AG04450 (cell line): ENCODE data around the gene KANSL2. TPM values are rescaled to one million over a fixed set of nuclear protein-coding genes. Genes with fewer than 3 reads are reported as not detected.
"Not testable (repeated sequence)": the region's sequence is repeated elsewhere in the genome, so short reads cannot be mapped to it uniquely, and the experiment has no call there.

Source experiments
- CTCF ChIA-PET: fragments of 300-600, 350-600 bp; formaldehyde crosslinking; extraction: SDS; loops from one replicate; lab custom pipeline; 2022; ENCODE audit warnings: antibody characterized with exemption, inconsistent platforms; lab: Charles Lee
- POLR2A ChIA-PET: fragments of 350-600 bp; formaldehyde crosslinking; extraction: SDS; loops from one replicate; lab custom pipeline; 2021; ENCODE audit warnings: antibody characterized with exemption, inconsistent platforms; lab: Yijun Ruan, JAX
- DNase-seq: peaks from one replicate; pipeline ENCODE4 v3.0.0-alpha.2; 2011; ENCODE audit warnings: low read depth, low spot score
- H3K27ac ChIP-seq: one replicate; pipeline ENCODE4 v1.5.1; 2012; ENCODE audit warnings: low read depth, low read length, control low read depth
- H3K27me3 ChIP-seq: one replicate; pipeline ENCODE4 v1.6.0; 2012; ENCODE audit warnings: low read length; ENCODE audit not compliant: control insufficient read depth, insufficient read depth
- H3K4me3 ChIP-seq: 2 replicates; pipeline ENCODE4 v1.5.1; 2011; ENCODE audit warnings: mild to moderate bottlenecking, low read depth, low read length, control low read depth
- H3K9me3 ChIP-seq: 2 replicates; pipeline ENCODE4 v1.5.1; 2012; ENCODE audit warnings: low read length; ENCODE audit not compliant: control insufficient read depth, insufficient read depth
- CTCF ChIP-seq: IDR thresholded peaks from 2 replicates; pipeline ENCODE4 v1.5.1; 2011; ENCODE audit warnings: low read depth, low read length, control low read depth, inconsistent platforms
- polyA minus RNA-seq: library from RNA; depleted of rRNA, polyadenylated mRNA; stranded (reverse); fragments of >200 nt; gene quantifications from 2 replicates; pipeline ENCODE4 v1.2.3, GENCODE V29; 2011; rRNA and poly(A)+ RNA removed
- polyA plus RNA-seq: library from polyadenylated mRNA; depleted of rRNA; stranded (reverse); fragments of >200 nt; gene quantifications from 2 replicates; pipeline ENCODE4 v1.2.3, GENCODE V29; 2011; rRNA removed

The KANSL2 gene
- 35.3 and 37.9 TPM in 2 replicates for polyA plus RNA-seq
- 61.2 and 79.0 TPM in 2 replicates for polyA minus RNA-seq

GRCh38 chr12:48681710-48682532, at the start of gene KANSL2:
Gene KANSL2 (minus strand): TSS chr12:48682238. CDS start chr12:48681632, 606 bp downstream.
- no peak for TF ChIP-seq CTCF
- POLR2A ChIA-PET: interaction anchor here (0.5 to 1.8 kb wide), 5 partner anchors 9 to 1569 kb away, joined by 3 to 9 read pairs (median 7); partner anchors contain the start of gene ADCY6
- peak; percentile 94 for DNase-seq
- Histone ChIP-seq H3K9me3 (no peaks in the 10 kb centered on the region; the same call in 1 of the 2 replicates), H3K27me3 (no peaks in the 10 kb centered on the region), H3K4me3 (peak within 1 kb of the TSS; percentile 94), H3K27ac (peak within 1 kb of the TSS; percentile 87)
- CTCF ChIA-PET: interaction anchor here (0.5 to 1.2 kb wide), 3 partner anchors 72 to 133 kb away, joined by 3 to 4 read pairs (median 3); no protein-coding TSS in a partner anchor

- no peak for TF ChIP-seq CTCF
- Histone ChIP-seq H3K9me3 (no peaks in the 10 kb centered on the region), H3K27ac (no peak overlapping the region), H3K27me3 (no peaks in the 10 kb centered on the region), H3K4me3 (no peak overlapping the region)
- DNase-seq: no peak
- ChIA-PET POLR2A (no interaction called here), CTCF (no interaction called here)
Measured at GRCh38 chr12:48728807-48729206, 46.8 kb upstream of the KANSL2 start.

GRCh38 chr12:48720737-48721136, 38.7 kb upstream of the KANSL2 start:
- H3K27me3 ChIP-seq, POLR2A ChIA-PET, CTCF ChIA-PET, DNase-seq, H3K27ac ChIP-seq, H3K9me3 ChIP-seq, H3K4me3 ChIP-seq: not testable (repeated sequence)

- CTCF ChIA-PET, H3K4me3 ChIP-seq, POLR2A ChIA-PET, DNase-seq, H3K27ac ChIP-seq, H3K9me3 ChIP-seq, H3K27me3 ChIP-seq: not testable (repeated sequence)
Measured at GRCh38 chr12:48720171-48720570, 38.1 kb upstream of the KANSL2 start.

DNA sequence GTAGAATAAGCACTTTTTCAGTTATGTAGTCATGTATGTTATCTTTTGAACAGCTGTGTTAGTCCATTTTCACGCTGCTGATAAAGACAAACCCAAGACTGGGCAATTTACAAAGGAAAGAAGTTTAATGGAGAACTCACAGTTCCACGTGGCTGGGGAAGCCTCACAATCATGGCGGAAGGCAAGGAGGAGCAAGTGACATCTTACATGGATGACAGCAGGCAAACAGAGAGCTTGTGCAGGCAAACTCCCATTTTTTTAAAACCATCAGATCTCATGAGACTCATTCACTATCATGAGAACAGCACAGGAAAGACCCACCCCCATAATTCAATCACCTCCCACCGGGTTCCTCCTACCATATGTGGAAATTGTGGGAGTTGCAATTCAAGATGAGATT, 37.0 kb upstream of the KANSL2 start:
- H3K9me3 ChIP-seq, H3K27me3 ChIP-seq, H3K27ac ChIP-seq, DNase-seq, H3K4me3 ChIP-seq, CTCF ChIA-PET, POLR2A ChIA-PET: not testable (repeated sequence)

GRCh38 chr12:48717252-48717695, 35.2 kb upstream of the KANSL2 start:
- ChIA-PET CTCF (no interaction called here), POLR2A (no interaction called here)
- H3K9me3 ChIP-seq: peaks cover 8% of the 10 kb centered on the region
- H3K27me3 ChIP-seq: no peaks in the 10 kb centered on the region
- no peak for TF ChIP-seq CTCF
- peak overlapping the region; percentile 97 for H3K27ac ChIP-seq
- DNase-seq: no peak
- H3K4me3 ChIP-seq: peak overlapping the region; percentile 60
